Lower leg skin (tissue), 4 donors: ENCODE measurements around the gene DRICH1. TPM values are rescaled to one million over a fixed set of nuclear protein-coding genes. Genes with fewer than 3 reads are reported as not detected.
"Not testable (repeated sequence)": the region's sequence is repeated elsewhere in the genome, so short reads cannot be mapped to it uniquely, and the experiment has no call there.

Experiments used
- DNase-seq, 2 donors: peaks; one replicate each; pipeline ENCODE4 v3.0.0-alpha.2; 2019; ENCODE audit warnings: low spot score in 2 of 2
- H3K4me3 ChIP-seq: fragments of 200-600 bp; sonication (generic); 2 replicates; pipeline ENCODE4 v1.5.1; 2017; ENCODE audit warnings: mild to moderate bottlenecking, low read depth; ENCODE audit not compliant: poor library complexity, severe bottlenecking
- POLR2A ChIP-seq, 2 donors: fragments of 450-650 bp; IDR thresholded peaks; one replicate each; pipeline ENCODE4 v1.6.1; 2016 to 2017; ENCODE audit warnings: antibody characterized with exemption in 2 of 2, mild to moderate bottlenecking in 1 of 2, moderate library complexity in 1 of 2
- WGBS, 2 donors: methylation state at CpG; one replicate each; pipeline ENCODE4 v1.1.5; 2018; 5-methylcytosine and 5-hydroxymethylcytosine counted together
- intact Hi-C: fragments of 100-400 bp; cut with DNase I; formaldehyde crosslinking; loops from one replicate; pipeline ENCODE4 v1.15.0; 2023; ENCODE audit warnings: low total_unique reads
- total RNA-seq, 4 donors: library from RNA; depleted of rRNA; stranded (reverse); fragments of >200 nt; gene quantifications; one replicate each; pipeline ENCODE4 v1.1.0, GENCODE V29; 2016
- TF ChIP-seq, protein P1 (sequence below), 3 donors: fragments of 450-650 bp; IDR thresholded peaks; one replicate each; pipeline ENCODE4 v1.5.1; 2016; ENCODE audit warnings: antibody characterized with exemption in 3 of 3, mild to moderate bottlenecking in 3 of 3, moderate library complexity in 2 of 3

The DRICH1 gene
- total RNA-seq, 4 donors from 2014 or later, result 0.75 TPM; not detected in 3

DNA sequence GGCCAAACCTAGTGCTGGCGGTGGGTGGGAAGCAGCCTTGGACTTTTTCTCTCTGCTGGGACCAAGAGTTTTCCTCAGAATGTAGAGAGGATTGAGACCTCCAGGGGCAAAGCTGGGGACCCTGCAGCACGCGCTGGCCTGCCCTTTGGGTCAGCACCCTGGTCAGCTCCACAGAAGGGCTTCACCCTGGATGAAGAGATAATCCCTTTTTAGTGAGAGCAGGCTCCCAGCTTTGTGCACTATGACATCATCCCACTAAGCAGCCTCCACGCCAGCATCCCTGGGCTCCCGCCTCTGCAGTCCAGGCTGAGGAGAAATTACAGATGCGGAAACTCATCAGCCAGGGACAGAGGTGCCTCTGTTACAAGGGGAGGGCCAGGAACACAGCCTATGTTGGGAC lies 23.5 kb downstream of the DRICH1 start:
- TF ChIP-seq POLR2A (IDR thresholded peaks at IDR 0.05), result no peak
- no peak overlapping the region for H3K4me3 ChIP-seq
- 74 to 79% methylated on average over 6 of the region's 6 CpGs for WGBS, 2 donors
- intact Hi-C loops, result no loop called here
- DNase-seq, result peak in 1 of 2 donors; percentile 58

DNA sequence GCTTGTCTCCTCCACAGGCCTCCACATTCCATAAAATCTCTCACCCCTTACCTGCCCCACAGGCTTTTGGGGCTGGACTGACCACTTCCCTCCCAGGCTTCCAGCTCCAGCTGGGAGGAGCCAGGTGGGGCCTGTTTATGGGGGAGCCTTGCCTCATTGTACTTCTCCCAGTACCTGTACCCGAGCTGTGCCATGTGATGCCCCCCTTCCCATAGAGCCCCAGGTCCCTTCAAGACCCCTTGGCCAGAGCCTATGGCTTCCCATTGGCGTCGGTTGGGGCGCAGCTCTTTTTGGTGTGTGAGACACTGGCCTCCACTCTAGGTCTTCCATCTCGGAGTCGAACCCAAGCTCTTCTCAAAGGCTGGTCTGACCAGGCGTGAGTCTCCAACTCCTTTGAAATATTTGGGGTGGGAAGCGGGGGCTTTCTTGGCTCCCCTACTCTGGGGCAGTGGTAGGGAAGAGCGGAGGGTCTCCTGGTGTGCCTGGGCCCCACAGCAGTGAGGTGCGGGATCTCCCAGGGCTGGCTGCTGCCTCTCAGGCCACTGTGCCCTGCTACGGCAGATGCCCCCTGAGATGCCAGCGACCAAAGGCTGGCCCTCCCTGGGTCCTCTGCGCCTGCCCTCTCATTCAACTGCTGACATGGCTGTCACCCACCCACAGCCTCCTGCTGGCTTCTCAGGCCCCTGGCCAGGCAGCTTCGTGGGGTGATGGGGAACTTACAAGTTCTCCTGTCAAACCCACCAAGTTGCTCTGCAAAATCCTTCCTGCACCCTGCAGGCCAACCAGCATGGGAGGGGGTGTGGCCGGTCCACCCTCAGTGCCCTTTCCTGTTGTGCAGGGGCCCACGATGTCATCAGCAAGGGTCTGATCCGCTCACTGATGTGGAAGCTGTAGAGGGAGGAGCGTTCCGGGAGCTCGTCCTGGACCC lies 25.7 kb downstream of the DRICH1 start:
- intact Hi-C loops, result no loop called here
- H3K4me3 ChIP-seq, result no peak overlapping the region
- TF ChIP-seq, protein P1, sequence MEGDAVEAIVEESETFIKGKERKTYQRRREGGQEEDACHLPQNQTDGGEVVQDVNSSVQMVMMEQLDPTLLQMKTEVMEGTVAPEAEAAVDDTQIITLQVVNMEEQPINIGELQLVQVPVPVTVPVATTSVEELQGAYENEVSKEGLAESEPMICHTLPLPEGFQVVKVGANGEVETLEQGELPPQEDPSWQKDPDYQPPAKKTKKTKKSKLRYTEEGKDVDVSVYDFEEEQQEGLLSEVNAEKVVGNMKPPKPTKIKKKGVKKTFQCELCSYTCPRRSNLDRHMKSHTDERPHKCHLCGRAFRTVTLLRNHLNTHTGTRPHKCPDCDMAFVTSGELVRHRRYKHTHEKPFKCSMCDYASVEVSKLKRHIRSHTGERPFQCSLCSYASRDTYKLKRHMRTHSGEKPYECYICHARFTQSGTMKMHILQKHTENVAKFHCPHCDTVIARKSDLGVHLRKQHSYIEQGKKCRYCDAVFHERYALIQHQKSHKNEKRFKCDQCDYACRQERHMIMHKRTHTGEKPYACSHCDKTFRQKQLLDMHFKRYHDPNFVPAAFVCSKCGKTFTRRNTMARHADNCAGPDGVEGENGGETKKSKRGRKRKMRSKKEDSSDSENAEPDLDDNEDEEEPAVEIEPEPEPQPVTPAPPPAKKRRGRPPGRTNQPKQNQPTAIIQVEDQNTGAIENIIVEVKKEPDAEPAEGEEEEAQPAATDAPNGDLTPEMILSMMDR (IDR thresholded peaks at IDR 0.05), result no peak
- TF ChIP-seq POLR2A (IDR thresholded peaks at IDR 0.05), result no peak
- DNase-seq, result peak in 1 of 2 donors; percentile 70
- WGBS, 2 donors, result 85 to 89% methylated on average over 19 to 20 of the region's 20 CpGs

DNA sequence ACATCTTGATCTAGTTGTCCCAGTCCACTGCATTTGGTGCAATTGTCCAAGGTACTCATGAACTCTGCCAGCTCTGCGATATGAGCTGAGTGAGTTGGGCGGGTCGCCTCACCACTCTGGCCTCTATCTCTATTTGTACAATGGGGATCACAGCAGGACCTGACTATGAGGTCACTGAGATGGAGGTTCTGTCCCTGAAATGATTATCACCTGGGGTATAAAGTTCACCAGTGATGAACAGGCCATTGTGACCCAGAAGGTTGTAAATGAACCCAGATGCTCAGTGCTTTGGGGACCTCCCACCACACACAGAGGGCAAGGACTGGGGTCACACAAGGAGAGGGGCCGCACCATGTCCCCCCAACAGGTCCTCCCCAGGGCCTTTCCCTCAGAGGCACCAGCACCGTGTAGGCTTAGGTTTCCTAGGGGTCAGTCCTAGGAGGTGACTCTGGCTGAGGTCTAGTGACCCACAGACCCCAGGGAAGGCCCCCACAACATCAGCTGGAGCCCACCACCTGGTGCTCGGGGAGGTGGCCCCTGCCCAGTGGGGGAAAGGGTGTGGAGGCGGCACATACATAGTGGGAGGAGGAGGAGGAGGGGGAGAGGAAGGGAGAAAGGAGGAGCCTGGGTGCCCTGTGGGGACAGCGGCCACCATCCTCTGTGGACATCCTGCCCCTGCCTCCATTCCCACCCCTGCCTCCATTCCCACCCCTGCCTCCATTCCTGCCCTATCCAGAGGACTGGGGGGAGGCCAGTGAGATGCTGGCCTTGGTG lies 27.0 kb downstream of the DRICH1 start:
- TF ChIP-seq, protein P1 (IDR thresholded peaks at IDR 0.05), result no peak
- no peak for TF ChIP-seq POLR2A (IDR thresholded peaks at IDR 0.05)
- DNase-seq, result peak in 1 of 2 donors; percentile 46
- H3K4me3 ChIP-seq, result no peak overlapping the region
- 81 to 93% methylated on average over 7 to 8 of the region's 8 CpGs for WGBS, 2 donors
- intact Hi-C loops, result no loop called here

DNA sequence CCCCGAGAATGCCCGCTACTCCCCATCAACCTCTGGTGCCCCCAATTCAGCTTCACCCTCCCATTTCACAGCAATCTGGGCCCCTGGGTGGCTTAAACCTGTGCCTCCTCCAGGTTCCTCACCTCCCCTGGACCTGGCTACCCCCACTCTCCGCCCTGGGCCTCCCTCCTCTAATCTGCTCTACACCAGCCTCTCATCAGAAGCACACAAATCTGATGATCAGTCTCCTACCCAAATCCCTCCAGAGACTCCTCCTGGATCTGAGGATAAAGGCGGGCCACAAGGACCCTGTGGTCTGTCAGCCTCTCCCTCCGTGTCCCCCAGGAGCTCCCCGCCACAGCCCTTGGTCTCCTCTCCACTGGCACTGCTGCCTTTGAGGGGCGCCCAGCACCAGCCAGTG lies 28.9 kb downstream of the DRICH1 start:
- 79% methylated on average over 7 of the region's 7 CpGs for WGBS, 2 donors
- no peak overlapping the region for H3K4me3 ChIP-seq
- intact Hi-C loops, result no loop called here
- peak in 1 of 2 donors; percentile 81 for DNase-seq
- no peak for TF ChIP-seq POLR2A (IDR thresholded peaks at IDR 0.05)
- TF ChIP-seq, protein P1 (IDR thresholded peaks at IDR 0.05), result no peak

DNA sequence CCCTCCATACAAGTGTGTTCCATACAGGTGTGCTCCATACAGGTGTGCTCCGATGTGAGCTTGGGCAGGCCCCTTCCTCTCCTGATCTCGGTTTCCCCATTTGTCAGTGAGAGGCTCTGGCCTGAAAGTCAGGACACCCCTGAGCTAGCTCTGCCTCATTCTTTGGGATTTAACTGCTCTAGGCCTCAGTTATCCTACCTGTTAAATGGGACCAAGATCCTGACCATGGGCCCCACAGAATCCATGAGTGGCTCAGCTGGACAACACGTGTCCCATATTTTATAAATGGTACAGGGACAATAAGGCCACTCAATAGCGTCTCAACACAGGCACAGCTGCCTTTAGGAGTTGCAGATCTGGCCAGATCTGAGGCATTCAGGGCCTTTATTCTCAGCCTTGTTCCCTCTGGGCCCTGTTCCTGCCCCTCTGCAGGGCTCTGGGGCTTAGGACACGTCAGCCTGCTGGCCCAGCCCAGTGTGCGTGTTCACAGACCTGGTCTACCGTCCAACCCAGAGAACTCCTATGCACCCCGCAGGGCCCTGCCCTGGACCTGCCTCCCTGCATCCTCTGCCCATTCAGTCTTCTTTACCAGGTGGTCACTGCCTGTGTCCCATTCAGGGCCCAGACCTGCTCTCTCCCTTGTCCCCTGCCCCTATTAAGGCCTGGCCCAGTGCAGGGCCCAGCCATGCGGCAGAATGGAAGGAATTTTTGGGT lies 33.2 kb downstream of the DRICH1 start:
- TF ChIP-seq, protein P1 (IDR thresholded peaks at IDR 0.05), result no peak
- no peak for TF ChIP-seq POLR2A (IDR thresholded peaks at IDR 0.05)
- H3K4me3 ChIP-seq, result no peak overlapping the region
- intact Hi-C loops, result no loop called here
- 91 to 92% methylated on average over 8 to 9 of the region's 9 CpGs for WGBS, 2 donors
- peak in 1 of 2 donors; percentile 48 for DNase-seq

DNA sequence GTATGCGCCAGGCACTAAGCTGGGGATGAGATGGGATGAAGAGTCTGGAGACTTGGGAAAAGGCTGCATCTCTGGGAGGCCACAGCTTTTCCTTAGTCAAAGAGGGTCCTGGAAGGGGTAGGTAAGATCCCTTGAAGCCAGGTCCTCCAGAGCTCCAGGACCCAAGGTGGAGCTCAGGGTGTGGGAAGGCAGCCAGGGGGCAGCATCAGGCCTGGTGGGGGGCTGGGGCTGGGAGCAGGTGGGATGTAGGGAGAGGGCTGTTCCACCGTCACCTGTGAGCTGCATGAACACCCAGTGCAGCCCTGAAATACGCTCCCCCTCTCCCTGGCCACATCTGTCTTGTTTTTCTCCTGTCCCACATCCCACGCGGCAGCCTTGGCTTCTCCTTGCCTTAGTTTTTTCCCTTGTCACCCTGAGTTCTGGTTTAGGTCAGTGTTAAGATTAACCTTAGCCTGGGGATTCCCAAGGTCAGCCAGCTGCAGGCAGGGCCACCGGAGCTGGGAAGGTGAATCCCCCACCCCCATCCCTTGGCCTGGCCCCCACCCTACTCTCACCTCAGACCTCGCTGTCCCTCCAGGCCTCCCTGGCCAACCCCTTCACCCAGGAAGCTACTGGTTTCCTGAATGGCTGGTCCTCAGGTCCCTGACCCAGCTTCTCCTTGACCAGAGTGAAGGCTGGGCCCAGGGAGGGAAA lies 34.4 kb downstream of the DRICH1 start:
- intact Hi-C loops, DNase-seq, H3K4me3 ChIP-seq: not testable (repeated sequence)
- 89 to 93% methylated on average over 5 to 6 of the region's 7 CpGs for WGBS, 2 donors

DNA sequence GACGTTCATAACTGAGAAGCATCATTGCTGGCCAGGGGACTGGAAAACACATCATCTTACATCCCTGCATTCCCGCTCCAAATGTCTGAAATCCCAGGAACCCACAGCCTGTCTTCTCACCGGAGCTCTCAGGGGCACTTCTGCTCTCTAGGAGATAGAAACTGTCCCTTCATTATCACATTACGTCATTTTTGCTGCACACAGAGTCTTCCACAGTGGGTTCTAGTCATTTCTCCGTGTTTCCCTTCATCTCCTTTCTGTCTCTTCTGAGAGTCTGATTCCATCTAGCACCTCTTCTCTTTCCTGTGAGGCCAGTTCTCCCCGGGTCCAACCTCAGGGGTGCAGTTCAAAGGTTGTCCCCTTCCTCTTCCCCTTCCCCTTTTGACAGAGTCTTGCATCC lies 36.2 kb downstream of the DRICH1 start:
- 54 to 56% methylated on average over 6 of the region's 6 CpGs for WGBS, 2 donors
- intact Hi-C loops, DNase-seq, H3K4me3 ChIP-seq: not testable (repeated sequence)
